Stimulated activated CD4-positive, alpha-beta T cell treated with anti-CD3 and anti-CD28 coated beads, Interleukin-1b, Interleukin-23, amount 100 ng/mL, for 48 hours (primary cell): ENCODE measurements around the gene ELP5.

Experiments used
- DNase-seq: peaks from one replicate; pipeline ENCODE4 v3.0.0-alpha.2; 2020

ELP5 gene

GRCh38 chr17:7258731-7259554, 6.9 kb downstream of the ELP5 start:
- DNase-seq: no peak

DNA sequence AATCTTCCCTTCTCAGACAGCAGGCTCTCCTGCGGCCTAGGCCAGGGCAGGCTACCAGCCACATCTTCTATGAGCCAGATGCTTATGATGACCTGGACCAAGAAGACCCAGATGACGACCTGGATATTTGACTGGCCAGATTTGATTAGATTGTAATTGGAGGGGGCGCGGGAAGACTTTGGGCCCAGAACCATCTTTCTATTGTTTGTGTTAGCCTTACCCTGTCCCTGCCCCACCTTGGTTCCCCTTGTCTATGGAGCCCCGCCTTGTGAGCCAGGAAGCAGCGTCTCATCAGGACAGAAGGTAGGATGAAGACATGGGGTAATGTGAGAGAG, 7.5 kb downstream of the ELP5 start:
- DNase-seq: no peak

DNA sequence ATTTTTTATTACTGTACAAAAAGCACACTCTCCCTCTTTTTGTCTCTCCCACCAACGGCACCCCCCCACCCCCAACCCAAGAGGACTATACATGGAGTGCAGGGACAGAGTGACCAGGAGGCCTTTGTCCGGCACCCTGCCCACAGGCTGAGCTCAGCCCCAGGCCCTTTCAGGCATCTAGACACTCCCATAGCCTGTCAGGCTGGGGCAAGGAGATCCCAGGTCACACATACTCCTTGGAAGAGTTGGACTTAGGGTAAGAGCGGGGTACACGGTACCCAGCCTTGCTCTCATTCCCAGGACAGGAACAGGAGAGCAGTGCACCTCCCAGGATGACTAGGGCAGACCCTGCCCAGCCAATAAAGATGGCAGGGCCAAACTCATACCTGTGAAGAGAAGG, 8.1 kb downstream of the ELP5 start:
- no peak for DNase-seq

- no peak for DNase-seq
Measured at GRCh38 chr17:7260651-7261378, 8.8 kb downstream of the ELP5 start.

GRCh38 chr17:7261379-7262191, 9.6 kb downstream of the ELP5 start:
- DNase-seq: no peak

- no peak for DNase-seq
Measured at GRCh38 chr17:7262192-7262934, 10.3 kb downstream of the ELP5 start, which contains the start of gene CLDN7. TSS of gene CLDN7 (minus strand) at chr17:7262478. CDS start at chr17:7262043, 435 bp downstream.

DNA sequence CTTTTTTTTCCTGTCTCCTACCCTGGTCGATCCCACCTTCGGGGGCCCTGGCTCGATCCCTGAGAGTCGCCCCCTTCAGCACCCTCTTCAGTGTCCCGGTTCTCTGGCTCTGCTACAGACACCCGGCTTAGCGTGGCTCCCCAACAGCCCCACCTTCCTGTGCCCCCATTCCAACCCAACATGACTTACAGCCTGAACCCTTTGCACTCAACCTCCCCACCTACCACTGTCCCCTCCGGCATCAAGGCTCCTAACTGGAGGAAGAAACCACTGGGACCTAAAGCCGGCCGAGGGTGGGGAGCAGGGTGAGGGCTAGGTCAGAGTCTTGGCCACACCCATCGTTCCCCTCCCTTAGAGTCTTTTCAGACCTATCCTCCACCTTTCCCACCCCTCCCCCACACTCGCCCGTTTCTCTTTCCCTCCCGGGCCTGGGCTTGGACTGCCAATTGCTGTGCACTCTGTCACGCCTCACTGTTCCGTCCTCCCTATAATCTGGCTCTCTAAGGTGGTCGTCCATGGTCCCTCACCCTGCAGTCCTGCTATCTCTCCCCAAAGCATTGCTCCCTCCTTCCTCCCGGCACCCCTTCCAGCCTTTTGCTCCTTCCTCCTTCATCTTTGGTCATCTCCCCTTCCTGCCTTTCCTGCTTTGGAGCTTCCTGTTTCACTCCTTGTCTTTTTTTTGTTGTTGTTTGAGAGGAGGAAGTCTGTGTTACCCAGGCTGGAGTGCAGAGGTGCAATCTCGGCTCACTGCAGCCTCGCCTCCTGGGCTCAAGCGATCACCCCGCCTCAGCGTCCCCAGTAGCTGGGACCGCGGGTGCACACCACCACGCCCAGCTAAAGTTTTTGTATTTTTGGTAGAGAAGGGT, 11.2 kb downstream of the ELP5 start:
- DNase-seq: no peak

DNA sequence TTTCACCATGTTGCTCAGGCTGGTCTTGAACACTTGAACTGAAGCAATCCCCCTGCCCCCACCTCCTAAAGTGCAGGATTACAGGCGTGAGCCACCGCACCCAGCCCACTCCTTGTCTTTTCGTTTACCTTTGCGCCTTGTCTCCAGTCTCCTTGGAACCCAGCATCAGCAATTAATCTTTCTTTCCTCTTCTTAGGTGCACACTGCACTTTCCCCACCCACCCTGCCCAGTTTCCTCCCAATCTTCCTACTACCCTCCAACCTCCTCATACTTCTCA, 11.7 kb downstream of the ELP5 start:
- no peak for DNase-seq

DNA sequence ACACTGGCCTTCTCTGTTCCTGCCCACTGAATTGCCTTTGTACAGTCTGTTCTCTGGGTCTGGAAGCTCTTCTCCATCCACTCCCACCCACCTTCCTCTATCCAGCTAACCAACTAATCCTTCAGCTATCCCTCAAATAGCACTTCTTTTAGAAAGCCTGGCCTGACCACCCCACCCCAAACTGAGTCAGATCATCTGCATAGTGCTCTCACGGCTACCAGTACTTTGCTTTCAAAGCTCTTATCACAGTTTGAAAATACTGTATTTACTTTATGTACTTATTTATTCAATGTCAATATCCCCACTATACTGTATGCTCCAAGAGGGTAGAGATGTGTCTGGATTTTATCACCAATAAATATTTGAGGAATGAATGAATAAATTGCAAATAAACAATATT, 14.8 kb downstream of the ELP5 start:
- DNase-seq: no peak

- no peak for DNase-seq
Measured at GRCh38 chr17:7279448-7279847, 27.4 kb downstream of the ELP5 start.

DNA sequence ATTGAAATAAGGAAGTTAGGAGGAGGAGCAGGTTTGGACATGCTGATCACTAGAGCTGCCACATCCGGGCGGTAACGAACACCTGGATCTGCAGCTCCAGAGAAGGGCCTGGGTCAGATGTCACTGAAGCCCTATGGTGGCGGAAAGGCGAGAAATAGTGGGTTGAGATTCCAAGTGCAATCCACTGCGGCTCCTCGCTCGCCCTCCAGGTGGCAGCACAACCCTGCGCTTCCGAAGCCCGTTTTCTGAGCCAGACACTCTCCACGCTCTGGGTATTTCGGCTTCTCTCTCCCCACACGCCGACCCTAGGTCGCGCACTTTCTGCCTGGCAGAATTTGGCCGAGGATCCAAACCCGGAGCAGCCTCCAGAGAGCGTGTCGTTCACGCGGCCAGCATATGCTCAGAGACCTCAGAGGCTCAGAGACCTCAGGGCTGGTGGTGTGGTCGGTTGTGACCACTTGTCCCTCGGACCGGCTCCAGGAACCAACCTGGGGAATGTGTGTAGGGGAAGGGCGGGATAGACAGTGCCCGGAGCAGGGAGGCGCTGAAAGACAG, 28.6 kb downstream of the ELP5 start:
- DNase-seq: peak; percentile 87

GRCh38 chr17:7281074-7281952, 29.3 kb downstream of the ELP5 start, which contains the start of gene SLC2A4:
TSS of gene SLC2A4 (plus strand) at chr17:7281718. CDS start at chr17:7281935, 217 bp downstream.
- peak; percentile 92 for DNase-seq

GRCh38 chr17:7281953-7282751, 30.1 kb downstream of the ELP5 start:
- no peak for DNase-seq

- no peak for DNase-seq
Measured at GRCh38 chr17:7282752-7283321, 30.8 kb downstream of the ELP5 start.

DNA sequence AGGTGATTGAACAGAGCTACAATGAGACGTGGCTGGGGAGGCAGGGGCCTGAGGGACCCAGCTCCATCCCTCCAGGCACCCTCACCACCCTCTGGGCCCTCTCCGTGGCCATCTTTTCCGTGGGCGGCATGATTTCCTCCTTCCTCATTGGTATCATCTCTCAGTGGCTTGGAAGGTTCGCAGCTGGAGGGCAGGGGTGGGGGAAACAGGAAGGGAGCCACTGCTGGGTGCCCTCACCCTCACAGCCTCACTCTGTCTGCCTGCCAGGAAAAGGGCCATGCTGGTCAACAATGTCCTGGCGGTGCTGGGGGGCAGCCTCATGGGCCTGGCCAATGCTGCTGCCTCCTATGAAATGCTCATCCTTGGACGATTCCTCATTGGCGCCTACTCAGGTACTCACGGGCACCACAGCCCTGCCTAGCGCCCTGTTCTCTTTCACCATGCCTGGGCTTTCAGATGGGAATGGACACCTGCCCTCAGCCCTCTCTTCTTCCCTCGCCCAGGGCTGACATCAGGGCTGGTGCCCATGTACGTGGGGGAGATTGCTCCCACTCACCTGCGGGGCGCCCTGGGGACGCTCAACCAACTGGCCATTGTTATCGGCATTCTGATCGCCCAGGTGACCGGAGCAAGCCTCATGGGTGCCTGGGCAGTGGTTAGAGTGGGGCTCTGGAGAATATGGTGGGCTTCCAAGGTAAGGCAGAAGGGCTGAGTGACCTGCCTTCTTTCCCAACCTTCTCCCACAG, 31.6 kb downstream of the ELP5 start:
- no peak for DNase-seq

- no peak for DNase-seq
Measured at GRCh38 chr17:7284911-7285310, 32.9 kb downstream of the ELP5 start.

DNA sequence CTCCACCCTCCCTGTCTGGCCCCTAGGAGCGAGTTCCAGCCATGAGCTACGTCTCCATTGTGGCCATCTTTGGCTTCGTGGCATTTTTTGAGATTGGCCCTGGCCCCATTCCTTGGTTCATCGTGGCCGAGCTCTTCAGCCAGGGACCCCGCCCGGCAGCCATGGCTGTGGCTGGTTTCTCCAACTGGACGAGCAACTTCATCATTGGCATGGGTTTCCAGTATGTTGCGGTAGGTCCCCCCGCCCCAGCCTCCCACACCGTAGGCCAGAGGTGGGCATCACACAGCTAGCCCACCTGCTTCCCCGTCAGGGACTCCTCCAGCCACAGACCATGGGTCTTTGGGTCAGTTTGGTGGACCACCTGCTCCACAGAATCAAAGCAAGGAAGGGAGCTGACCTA, 33.7 kb downstream of the ELP5 start:
- no peak for DNase-seq

- DNase-seq: no peak
Measured at GRCh38 chr17:7289256-7290032, 37.4 kb downstream of the ELP5 start.
